DMS53 (cell line): ENCODE measurements around the gene IL10RB.
"Not testable (repeated sequence)": the region's sequence is repeated elsewhere in the genome, so short reads cannot be mapped to it uniquely, and the experiment has no call there.

Experiments
- DNase-seq: peaks from one replicate; lab custom pipeline; 2025; lab: John Stamatoyannopoulos, UW

IL10RB gene

DNA sequence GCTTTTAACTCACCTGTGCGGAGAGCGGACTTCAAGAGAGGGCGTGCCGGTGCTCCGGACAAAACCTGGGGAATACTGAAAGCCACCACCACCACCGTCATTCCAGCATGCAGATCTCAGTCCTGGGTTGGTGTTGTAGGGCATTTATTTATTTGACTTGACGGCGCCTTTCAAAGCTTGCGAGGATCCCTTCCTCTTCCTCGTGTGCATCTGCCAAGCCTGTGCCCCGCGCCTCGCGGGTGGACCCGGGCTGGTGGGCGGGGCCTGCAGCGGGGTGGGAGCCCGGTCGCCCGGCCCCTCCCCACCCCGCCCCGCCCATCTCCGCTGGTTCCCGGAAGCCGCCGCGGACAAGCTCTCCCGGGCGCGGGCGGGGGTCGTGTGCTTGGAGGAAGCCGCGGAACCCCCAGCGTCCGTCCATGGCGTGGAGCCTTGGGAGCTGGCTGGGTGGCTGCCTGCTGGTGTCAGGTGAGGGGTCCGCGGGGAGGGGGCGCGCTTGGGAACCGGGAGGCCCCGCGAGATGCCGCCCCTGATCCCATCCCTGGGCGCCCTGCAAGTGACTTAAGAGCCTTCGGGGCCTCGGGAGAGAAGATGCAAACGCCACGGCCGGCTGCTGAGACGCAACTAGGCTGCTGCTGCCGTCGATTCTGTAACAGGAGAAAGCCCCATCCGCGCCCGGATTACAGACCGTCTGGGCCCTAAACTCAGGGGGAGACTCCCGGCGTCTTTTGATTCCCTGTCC, at the start of gene IL10RB:
Gene IL10RB, plus strand, starts transcription at position 318 of the 739 bp plus-strand sequence. Its CDS starts 99 bp downstream, at position 417.
- DNase-seq = peak; percentile 83

GRCh38 chr21:33217138-33217520, 49.0 kb upstream of the IL10RB start:
- no peak for DNase-seq

DNA sequence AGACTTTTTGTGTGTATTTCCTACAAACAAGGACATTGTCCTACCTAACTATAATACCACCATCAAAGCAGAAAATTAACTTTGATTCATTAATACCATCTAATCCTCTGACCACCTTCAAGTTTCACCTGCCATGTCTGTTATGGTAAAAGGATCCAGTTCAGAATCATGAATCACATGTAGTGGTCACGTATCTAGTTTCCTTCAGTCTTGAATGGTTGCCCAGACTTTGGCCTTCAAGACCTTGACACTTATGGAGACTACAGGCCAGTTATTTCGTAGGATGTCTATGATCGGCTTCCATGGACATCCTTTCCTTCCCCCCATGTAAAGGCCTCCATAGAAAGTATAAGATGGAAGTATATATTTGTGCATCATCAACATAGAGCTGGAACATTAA, 46.9 kb upstream of the IL10RB start:
- DNase-seq = no peak

GRCh38 chr21:33219954-33220353, 46.2 kb upstream of the IL10RB start:
- no peak for DNase-seq

- DNase-seq = not testable (repeated sequence)
Observed at GRCh38 chr21:33225376-33225775, 40.8 kb upstream of the IL10RB start.

GRCh38 chr21:33228455-33228854, 37.7 kb upstream of the IL10RB start:
- DNase-seq = no peak

DNA sequence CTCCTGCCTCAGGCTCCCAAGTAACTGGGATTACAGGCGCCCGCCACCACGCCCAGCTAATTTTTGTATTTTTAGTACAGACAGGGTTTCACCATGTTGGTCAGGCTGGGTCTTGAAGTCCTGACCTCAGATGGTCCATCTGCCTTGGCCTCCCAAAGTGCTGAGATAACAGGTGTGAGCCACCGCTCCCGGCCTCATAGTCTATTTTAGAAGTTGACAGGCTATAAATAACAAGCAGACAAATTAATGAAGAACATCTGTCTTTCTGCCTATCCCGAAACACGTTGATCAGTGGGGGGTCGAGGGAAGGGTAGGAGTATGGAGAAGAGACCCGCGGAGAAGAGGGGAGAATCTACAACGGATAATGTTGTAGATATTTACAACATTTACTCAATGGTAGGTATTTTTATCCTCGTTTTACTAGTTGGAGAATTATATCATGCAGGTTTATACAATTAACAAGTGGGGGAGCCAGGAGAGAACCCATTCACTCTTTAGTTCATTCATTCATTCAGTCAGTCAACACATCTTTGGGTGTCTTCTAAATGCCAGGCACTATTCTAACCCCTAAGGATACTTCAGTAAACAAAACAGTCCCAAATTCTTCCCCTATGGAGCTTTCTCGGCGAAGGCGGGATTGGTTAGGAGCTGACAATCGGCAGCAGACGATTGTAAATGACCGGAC, 36.9 kb upstream of the IL10RB start:
- DNase-seq = no peak

GRCh38 chr21:33229784-33230544, 36.2 kb upstream of the IL10RB start, which contains the start of gene IFNAR2:
Gene IFNAR2, plus strand, starts transcription at chr21:33229938. Its CDS starts 11,985 bp downstream, at chr21:33241923.
- DNase-seq = peak; percentile 78

GRCh38 chr21:33230545-33231324, 35.4 kb upstream of the IL10RB start:
- DNase-seq = peak; percentile 43

- no peak for DNase-seq
Observed at GRCh38 chr21:33231526-33231925, 34.6 kb upstream of the IL10RB start.

DNA sequence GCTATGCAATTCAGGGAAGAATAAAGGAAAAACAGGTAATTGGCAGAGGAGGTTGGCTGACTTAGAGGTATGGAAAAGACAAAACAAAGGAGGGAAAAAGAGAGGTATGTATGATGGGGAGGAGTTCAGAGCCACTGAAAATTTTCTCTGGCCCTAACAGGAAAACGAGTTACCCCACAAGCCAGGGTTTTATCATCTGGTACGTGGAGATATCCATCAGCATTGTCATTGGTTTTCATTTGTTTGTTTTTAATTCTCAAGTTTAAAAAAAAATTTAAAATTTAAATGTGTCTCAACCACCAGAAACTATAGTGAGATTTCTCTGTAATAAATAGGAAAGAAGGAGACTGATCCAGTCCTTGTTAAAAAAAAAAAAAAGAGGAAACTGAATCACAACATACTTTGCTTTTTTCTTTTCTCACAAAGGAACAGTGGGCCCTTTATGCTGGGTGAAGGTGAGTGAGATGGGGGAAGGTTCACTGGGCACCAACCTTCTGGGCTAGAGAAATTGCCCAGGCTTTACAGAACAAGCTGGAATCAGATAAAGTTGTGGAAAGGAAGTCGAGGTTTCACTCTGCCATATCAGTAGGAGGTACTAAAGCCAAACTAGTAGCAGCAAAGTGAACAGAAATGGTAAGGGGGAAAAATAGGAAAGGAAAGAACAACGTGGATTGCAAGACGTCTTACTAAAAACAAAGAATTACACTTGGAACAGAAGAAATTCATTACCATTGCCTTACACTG, 33.7 kb upstream of the IL10RB start:
- no peak for DNase-seq

GRCh38 chr21:33234635-33235520, 31.3 kb upstream of the IL10RB start:
- no peak for DNase-seq

DNA sequence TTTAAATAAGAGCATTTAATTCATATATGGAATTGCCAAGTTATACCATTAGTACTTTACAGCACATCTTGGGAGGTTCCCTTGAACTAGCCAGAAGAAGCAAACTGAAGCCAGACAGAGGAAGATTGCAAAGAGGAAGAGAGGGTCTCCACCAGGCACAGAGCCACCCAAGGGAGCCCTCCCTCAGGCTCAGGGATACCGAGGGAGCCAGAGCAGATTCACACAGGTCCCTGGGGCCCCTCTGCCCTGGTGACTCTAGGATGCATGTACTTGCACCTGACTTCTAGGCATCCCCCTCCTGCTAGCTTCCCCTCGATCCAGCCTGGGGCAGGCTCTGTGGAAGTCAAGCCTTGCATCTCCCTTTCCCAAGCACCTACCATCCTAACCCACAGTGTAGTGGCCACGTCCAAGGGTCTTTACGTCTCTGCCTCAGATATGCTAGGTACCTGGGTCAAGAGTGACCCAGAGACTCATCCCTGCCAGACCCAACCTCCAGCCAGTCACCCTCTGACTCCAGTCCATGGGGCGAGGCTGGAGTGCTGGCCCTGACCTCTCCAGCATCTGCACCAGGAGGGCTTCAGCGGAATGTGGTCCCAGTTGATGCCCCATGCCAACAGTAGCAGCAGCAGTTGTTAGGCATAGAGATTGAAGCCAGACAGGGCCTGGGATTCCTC, 30.0 kb upstream of the IL10RB start:
- no peak for DNase-seq

DNA sequence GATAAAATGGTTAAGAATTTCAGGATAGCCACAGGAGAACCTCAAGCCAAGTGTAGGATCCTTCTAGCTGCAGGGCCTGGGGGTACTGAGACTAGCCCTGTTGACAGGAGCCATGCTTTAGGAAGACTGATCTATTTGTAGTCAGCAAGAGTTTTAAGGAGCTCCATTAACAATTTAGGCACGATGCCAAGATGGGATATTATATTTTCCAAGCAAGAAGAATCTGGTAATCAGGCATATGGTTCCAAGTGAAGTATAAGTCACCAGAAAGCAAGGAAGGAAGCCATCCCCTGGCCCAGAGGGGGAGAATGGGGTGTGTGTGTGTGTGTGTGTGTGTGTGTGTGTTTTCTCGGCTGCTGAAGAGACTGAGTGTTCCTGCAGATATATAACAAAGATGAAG, 29.4 kb upstream of the IL10RB start:
- no peak for DNase-seq

- DNase-seq = no peak
Observed at GRCh38 chr21:33237486-33237885, 28.7 kb upstream of the IL10RB start.

DNA sequence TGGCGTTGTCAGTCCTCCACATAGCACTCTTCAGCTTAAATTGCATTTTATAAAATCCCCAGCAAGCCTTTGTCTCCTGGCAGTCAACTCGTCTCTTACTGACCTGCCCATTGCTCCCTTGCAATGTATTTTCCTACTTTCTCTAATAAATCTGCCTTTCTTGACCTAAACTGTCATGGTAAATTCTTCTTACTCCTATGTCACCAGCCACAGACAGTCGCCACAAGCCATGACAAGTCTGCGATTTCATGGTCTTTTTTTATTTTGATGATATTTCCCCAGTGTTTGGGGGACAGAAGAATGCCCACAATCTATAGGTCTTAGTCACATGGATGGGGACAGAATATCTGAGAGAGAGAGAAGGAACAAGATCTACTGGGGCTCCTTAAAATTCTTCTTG, 28.0 kb upstream of the IL10RB start:
- no peak for DNase-seq

DNA sequence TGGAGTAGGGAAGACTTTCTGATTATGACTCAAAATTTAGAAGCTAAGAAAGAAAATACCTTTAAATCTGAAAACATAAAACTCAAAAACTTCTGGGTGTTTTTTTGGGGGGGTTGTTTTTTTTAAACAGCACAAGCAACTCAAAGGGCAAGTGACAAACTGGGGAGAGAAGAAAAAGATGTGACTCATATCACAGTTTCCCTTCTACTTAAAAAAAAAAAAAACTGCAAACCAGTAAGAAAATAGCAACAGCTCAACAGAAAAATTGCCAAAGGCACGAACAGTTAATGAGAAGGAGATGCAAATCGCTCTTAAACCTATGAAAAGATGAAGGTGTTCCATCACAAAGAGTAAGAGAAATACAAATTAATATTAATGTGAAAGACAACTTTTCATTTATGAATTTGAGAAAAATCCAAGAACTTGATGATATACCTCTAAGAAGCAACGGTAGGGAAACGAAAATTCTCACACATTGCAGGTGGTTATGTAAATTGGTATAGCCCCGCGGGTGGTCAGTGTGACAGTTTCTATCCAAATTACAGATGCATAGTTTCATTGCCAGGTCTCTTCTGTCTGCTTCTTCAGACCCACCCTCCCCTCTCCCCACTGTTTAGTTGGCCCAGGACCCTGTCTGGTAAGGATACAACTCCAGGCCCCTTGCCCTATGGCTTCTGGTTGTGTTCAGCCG, 27.5 kb upstream of the IL10RB start:
- no peak for DNase-seq

GRCh38 chr21:33239559-33240127, 26.5 kb upstream of the IL10RB start:
- DNase-seq = not testable (repeated sequence)

DNA sequence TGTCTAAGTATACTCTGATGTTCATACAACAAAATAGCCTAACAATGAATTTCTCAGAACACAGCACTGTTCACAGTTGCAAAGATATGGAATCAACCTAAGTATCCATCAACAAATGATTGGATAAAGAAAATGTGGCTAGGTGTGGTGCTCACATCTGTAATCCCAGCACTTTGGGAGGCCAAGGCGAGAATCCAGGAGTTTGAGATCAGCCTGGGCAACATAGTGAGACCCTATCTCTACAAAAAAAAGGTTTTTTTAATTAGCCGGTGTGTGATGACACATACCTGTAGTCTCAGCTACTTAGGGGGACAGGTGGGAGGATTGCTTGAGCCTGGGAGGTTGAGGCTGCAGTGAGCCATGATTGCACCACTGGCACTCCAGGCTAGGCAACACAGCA, 25.8 kb upstream of the IL10RB start:
- no peak for DNase-seq
